Mammary epithelial cell (primary cell): ENCODE data around the gene CDC42EP2.

Source experiments
- EZH2 ChIP-seq: IDR thresholded peaks from 2 replicates; pipeline ENCODE4 v1.6.1; 2012; ENCODE audit warnings: low read length, inconsistent platforms, borderline replicate concordance
- TF ChIP-seq, protein P1 (sequence below), 2 donors: IDR thresholded peaks in 1 of 2; conservative IDR thresholded peaks in 1 of 2; 2 replicates each; pipeline ENCODE4 v1.5.1; 2011 to 2012; ENCODE audit warnings: inconsistent platforms in 2 of 2, low read length in 2 of 2, mild to moderate bottlenecking in 2 of 2, control low read depth in 1 of 2, low read depth in 1 of 2; ENCODE audit not compliant: insufficient read depth in 1 of 2; ENCODE audit errors: extremely low read depth in 1 of 2

DNA sequence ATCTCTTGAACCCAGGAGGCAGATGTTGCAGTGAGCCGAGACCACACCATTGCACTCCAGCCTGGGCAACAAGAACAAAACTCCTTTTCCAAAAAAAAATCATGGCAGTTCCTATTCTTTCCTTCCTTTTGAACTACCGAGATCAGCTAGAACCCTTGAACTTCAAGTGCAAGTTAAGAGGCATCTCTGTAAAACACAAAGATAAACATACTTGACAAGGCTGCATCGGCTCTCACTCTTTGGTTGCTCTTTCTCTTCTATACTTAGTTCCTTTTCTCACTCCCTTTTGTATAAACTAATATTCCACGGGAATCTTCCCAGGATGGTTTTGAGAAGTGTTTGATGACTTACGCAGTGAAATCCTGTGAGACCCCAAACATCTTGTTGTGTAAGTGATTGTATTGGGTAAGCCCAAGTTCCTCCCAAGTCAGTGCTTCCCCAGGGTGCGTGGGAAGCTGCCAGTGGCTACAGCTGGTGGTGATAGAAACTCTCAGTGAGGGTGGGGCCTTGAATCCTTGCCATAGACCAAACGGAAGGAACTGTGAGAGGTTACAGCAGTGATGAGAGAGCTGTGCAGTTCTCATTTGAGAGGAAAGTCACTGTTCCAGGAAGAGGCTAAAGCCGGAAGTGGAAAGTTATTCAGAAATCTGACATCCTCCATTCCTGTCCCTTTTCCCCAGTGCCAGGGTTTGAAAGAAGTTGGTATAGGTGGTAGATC is 24.1 kb upstream of the CDC42EP2 start:
- no peak for TF ChIP-seq EZH2
- TF ChIP-seq, protein P1, sequence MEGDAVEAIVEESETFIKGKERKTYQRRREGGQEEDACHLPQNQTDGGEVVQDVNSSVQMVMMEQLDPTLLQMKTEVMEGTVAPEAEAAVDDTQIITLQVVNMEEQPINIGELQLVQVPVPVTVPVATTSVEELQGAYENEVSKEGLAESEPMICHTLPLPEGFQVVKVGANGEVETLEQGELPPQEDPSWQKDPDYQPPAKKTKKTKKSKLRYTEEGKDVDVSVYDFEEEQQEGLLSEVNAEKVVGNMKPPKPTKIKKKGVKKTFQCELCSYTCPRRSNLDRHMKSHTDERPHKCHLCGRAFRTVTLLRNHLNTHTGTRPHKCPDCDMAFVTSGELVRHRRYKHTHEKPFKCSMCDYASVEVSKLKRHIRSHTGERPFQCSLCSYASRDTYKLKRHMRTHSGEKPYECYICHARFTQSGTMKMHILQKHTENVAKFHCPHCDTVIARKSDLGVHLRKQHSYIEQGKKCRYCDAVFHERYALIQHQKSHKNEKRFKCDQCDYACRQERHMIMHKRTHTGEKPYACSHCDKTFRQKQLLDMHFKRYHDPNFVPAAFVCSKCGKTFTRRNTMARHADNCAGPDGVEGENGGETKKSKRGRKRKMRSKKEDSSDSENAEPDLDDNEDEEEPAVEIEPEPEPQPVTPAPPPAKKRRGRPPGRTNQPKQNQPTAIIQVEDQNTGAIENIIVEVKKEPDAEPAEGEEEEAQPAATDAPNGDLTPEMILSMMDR (conservative IDR thresholded peaks at IDR 0.05 in 1 of 2, IDR thresholded peaks at IDR 0.05 in 1 of 2; ENCODE audit: extremely low read depth in 1 of 2, insufficient read depth in 1 of 2, low read depth in 1 of 2, low read length in 2 of 2) = no peak
